GM19238 (cell line): ENCODE data around the gene WDR90.
"Not testable (repeated sequence)": the region's sequence is repeated elsewhere in the genome, so short reads cannot be mapped to it uniquely, and the experiment has no call there.

Experiments
- DNase-seq: peaks from one replicate; pipeline ENCODE4 v3.0.0; 2011; ENCODE audit warnings: low spot score; ENCODE audit not compliant: insufficient read length

The WDR90 gene

GRCh38 chr16:685967-686366, 36.8 kb downstream of the WDR90 start:
- no peak for DNase-seq

- no peak for DNase-seq
Observed at GRCh38 chr16:686459-687260, 37.5 kb downstream of the WDR90 start.

- no peak for DNase-seq
Observed at GRCh38 chr16:687499-687898, 38.3 kb downstream of the WDR90 start.

GRCh38 chr16:689175-689897, 40.2 kb downstream of the WDR90 start:
- no peak for DNase-seq

- not testable (repeated sequence) for DNase-seq
Observed at GRCh38 chr16:691242-691641, 42.1 kb downstream of the WDR90 start.

GRCh38 chr16:692356-693108, 43.4 kb downstream of the WDR90 start:
- DNase-seq: no peak

- DNase-seq: no peak
Observed at GRCh38 chr16:693364-693763, 44.2 kb downstream of the WDR90 start.

GRCh38 chr16:693766-694165, 44.6 kb downstream of the WDR90 start:
- no peak for DNase-seq

GRCh38 chr16:694187-694862, 45.2 kb downstream of the WDR90 start:
- DNase-seq: no peak

GRCh38 chr16:694863-695354, 45.7 kb downstream of the WDR90 start:
- DNase-seq: no peak

- no peak for DNase-seq
Observed at GRCh38 chr16:695355-696089, 46.4 kb downstream of the WDR90 start.

- DNase-seq: no peak
Observed at GRCh38 chr16:698911-699671, 49.9 kb downstream of the WDR90 start.

- no peak for DNase-seq
Observed at GRCh38 chr16:700684-701584, 51.8 kb downstream of the WDR90 start.

GRCh38 chr16:702341-702740, 53.2 kb downstream of the WDR90 start:
- DNase-seq: no peak

- no peak for DNase-seq
Observed at GRCh38 chr16:703406-703805, 54.2 kb downstream of the WDR90 start.

GRCh38 chr16:704047-704446, 54.9 kb downstream of the WDR90 start:
- DNase-seq: no peak

- DNase-seq: no peak
Observed at GRCh38 chr16:704552-705380, 55.6 kb downstream of the WDR90 start.
